HepG2 (cell line): ENCODE measurements around the gene PRTN3.

Experiments
- EP300 ChIP-seq, 3 experiments: sonication (generic) in 1 of 3; formaldehyde crosslinking in 1 of 3; IDR thresholded peaks; 2 replicates each; pipeline versions ENCODE4 v1.5.1 to v1.6.1; 2011 to 2020; ENCODE audit warnings: low read depth in 2 of 3, low read length in 2 of 3, borderline replicate concordance in 1 of 3, improper control_type of control experiment in 1 of 3, mild to moderate bottlenecking in 1 of 3, missing genetic modification reagents in 1 of 3, moderate library complexity in 1 of 3
- HOMEZ ChIP-seq: IDR thresholded peaks from 2 replicates; pipeline ENCODE4 v1.6.1; 2016; ENCODE audit warnings: low read depth
- NBN ChIP-seq: fragments of 450-650 bp; conservative IDR thresholded peaks from 2 replicates; pipeline ENCODE4 v1.6.1; 2017
- NFRKB ChIP-seq: fragments of 450-650 bp; IDR thresholded peaks from 2 replicates; pipeline ENCODE4 v1.6.1; 2017
- SALL1 ChIP-seq: sonication (generic); formaldehyde crosslinking; IDR thresholded peaks from 2 replicates; pipeline ENCODE4 v1.8.0; 2022; ENCODE audit warnings: mild to moderate bottlenecking, missing genetic modification reagents
- SMAD3 ChIP-seq: sonication (generic); formaldehyde crosslinking; IDR thresholded peaks from 2 replicates; pipeline ENCODE4 v1.4.0; 2020; ENCODE audit warnings: missing genetic modification reagents
- ZNF260 ChIP-seq: sonication (generic); formaldehyde crosslinking; IDR thresholded peaks from 2 replicates; pipeline ENCODE4 v1.4.0; 2020; ENCODE audit warnings: missing genetic modification reagents, low read depth, mild to moderate bottlenecking, borderline replicate concordance
- ZNF280B ChIP-seq: sonication (generic); formaldehyde crosslinking; IDR thresholded peaks from 2 replicates; pipeline ENCODE4 v1.5.0; 2020; ENCODE audit warnings: missing genetic modification reagents, mild to moderate bottlenecking, borderline replicate concordance
- ZNF660 ChIP-seq: sonication (generic); formaldehyde crosslinking; IDR thresholded peaks from 2 replicates; pipeline ENCODE4 v1.5.1; 2020; ENCODE audit warnings: mild to moderate bottlenecking, low read depth, missing genetic modification reagents, borderline replicate concordance

DNA sequence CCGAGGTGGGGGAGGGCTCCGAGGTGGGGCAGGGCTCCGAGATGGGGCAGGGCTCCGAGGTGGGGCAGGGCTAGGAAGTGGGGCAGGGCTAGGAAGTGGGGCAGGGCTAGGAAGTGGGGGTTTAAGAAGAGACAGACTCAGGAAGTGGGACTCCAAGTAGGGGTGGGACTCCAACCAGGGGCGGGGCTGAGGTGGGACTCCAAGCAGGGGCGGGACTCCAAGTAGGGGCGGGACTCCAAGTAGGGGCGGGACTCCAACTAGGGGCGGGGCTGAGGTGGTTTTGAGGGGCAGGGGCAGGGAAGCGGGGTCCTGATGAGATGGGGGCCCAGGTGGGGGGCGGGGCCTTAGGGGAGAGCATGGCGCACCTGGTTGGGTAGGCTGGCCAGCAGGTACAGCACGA lies 32.3 kb downstream of the PRTN3 start:
- TF ChIP-seq ZNF280B (no peak), NFRKB (no peak), ZNF260 (CRISPR knock-in tag) (no peak), ZNF660 (no peak), NBN (no peak), SALL1 (CRISPR knock-in tag) (no peak), HOMEZ (CRISPR knock-in tag) (no peak), EP300 (IDR thresholded peaks at IDR 0.05; ENCODE audit: low read depth in 2 of 2, low read length in 2 of 2) (no peak), EP300 (CRISPR knock-in tag; IDR thresholded peaks at IDR 0.05; ENCODE audit: borderline replicate concordance) (no peak), SMAD3 (CRISPR knock-in tag) (no peak)
